HEK293 (cell line): ENCODE measurements around the gene CELF4.

ENCODE experiments used
- CTCF ChIA-PET: fragments of 350-600 bp; formaldehyde crosslinking; extraction: SDS; loops from one replicate; lab custom pipeline; 2021; ENCODE audit warnings: antibody characterized with exemption; lab: Yijun Ruan, JAX
- POLR2A ChIA-PET: fragments of 300-600 bp; formaldehyde crosslinking; extraction: SDS; loops from one replicate; lab custom pipeline; 2020; ENCODE audit warnings: antibody characterized with exemption, inconsistent platforms; lab: Yijun Ruan, JAX
- H3K27ac ChIP-seq: fragments of 200-500 bp; sonication (Bioruptor generic); 2 replicates; pipeline ENCODE4 v1.5.1; 2014; ENCODE audit warnings: low read depth, low read length, control low read depth, inconsistent platforms; ENCODE audit errors: extremely low read depth
- H3K36me3 ChIP-seq, 2 experiments: fragments of 200-500 bp in 1 of 2; sonication (Bioruptor generic) in 1 of 2; 1 replicate in 1 of 2; 2 replicates in 1 of 2; pipeline ENCODE4 v1.5.1; 2014 to 2017; ENCODE audit warnings: inconsistent platforms in 2 of 2, low read length in 2 of 2; ENCODE audit not compliant: control insufficient read depth in 2 of 2, insufficient read depth in 1 of 2
- H3K4me1 ChIP-seq: fragments of 200-500 bp; sonication (Bioruptor generic); 2 replicates; pipeline ENCODE4 v1.5.1; 2014; ENCODE audit warnings: mild to moderate bottlenecking, low read length, inconsistent platforms; ENCODE audit not compliant: control insufficient read depth, insufficient read depth
- H3K4me3 ChIP-seq: 2 replicates; pipeline ENCODE4 v1.5.1; 2011; ENCODE audit warnings: low read depth, mild to moderate bottlenecking, control low read depth, low read length, moderate library complexity
- H3K9me3 ChIP-seq: fragments of 200-500 bp; sonication (Bioruptor generic); 2 replicates; pipeline ENCODE4 v1.5.1; 2014; ENCODE audit warnings: low read depth, low read length, inconsistent platforms; ENCODE audit not compliant: control insufficient read depth, insufficient read depth
- HOXC10 ChIP-seq: sonication (generic); formaldehyde crosslinking; IDR thresholded peaks from 2 replicates; pipeline ENCODE4 v1.8.1; 2023; ENCODE audit warnings: mild to moderate bottlenecking, missing genetic modification reagents
- IKZF3 ChIP-seq: fragments of 450-650 bp; IDR thresholded peaks from 2 replicates; pipeline ENCODE4 v1.5.0; 2018; ENCODE audit warnings: missing biosample characterization, mild to moderate bottlenecking, missing genetic modification characterization, moderate library complexity
- KLF8 ChIP-seq: fragments of 450-650 bp; formaldehyde crosslinking; IDR thresholded peaks from 2 replicates; pipeline ENCODE4 v1.5.1; 2016; ENCODE audit warnings: missing biosample characterization, missing genetic modification characterization
- PRDM2 ChIP-seq: fragments of 450-650 bp; formaldehyde crosslinking; IDR thresholded peaks from 2 replicates; pipeline ENCODE4 v1.5.1; 2016; ENCODE audit warnings: missing biosample characterization, missing genetic modification characterization, borderline replicate concordance
- SETDB1 ChIP-seq: IDR thresholded peaks from one replicate; pipeline ENCODE4 v1.6.1; 2017; ENCODE audit warnings: mild to moderate bottlenecking, low read length, moderate library complexity, mixed read lengths; ENCODE audit not compliant: insufficient read length
- TRIM28 ChIP-seq: IDR thresholded peaks from 2 replicates; pipeline ENCODE4 v1.6.1; 2011; ENCODE audit warnings: low read length, control low read depth, borderline replicate concordance
- ZBTB20 ChIP-seq: fragments of 450-650 bp; formaldehyde crosslinking; IDR thresholded peaks from 2 replicates; pipeline ENCODE4 v1.5.1; 2016; ENCODE audit warnings: missing biosample characterization, missing genetic modification characterization
- ZNF221 ChIP-seq: fragments of 450-650 bp; formaldehyde crosslinking; IDR thresholded peaks from 2 replicates; pipeline ENCODE4 v1.5.1; 2017; ENCODE audit warnings: missing biosample characterization, missing genetic modification characterization, borderline replicate concordance
- ZNF248 ChIP-seq: fragments of 450-650 bp; formaldehyde crosslinking; IDR thresholded peaks from 2 replicates; pipeline ENCODE4 v1.5.1; 2017; ENCODE audit warnings: missing biosample characterization, missing genetic modification characterization
- ZNF266 ChIP-seq: fragments of 450-650 bp; formaldehyde crosslinking; IDR thresholded peaks from 2 replicates; pipeline ENCODE4 v1.5.1; 2016; ENCODE audit warnings: missing biosample characterization, missing genetic modification characterization, low read depth
- ZNF274 ChIP-seq, 2 experiments: fragments of 200-500 bp in 1 of 2; fragments of 450-650 bp in 1 of 2; sonication (Bioruptor generic) in 1 of 2; formaldehyde crosslinking in 1 of 2; IDR thresholded peaks; 2 replicates each; pipeline versions ENCODE4 v1.5.1 to v1.6.1; 2014 to 2016; ENCODE audit warnings: borderline replicate concordance in 1 of 2, inconsistent platforms in 1 of 2, low read length in 1 of 2, missing biosample characterization in 1 of 2, missing genetic modification characterization in 1 of 2
- ZNF529 ChIP-seq: fragments of 450-650 bp; formaldehyde crosslinking; IDR thresholded peaks from 2 replicates; pipeline ENCODE4 v1.5.1; 2017; ENCODE audit warnings: missing genetic modification characterization, missing biosample characterization; ENCODE audit not compliant: insufficient replicate concordance
- ZNF623 ChIP-seq: fragments of 450-650 bp; formaldehyde crosslinking; IDR thresholded peaks from 2 replicates; pipeline ENCODE4 v1.5.1; 2016; ENCODE audit warnings: missing biosample characterization, missing genetic modification characterization
- ZNF777 ChIP-seq: fragments of 450-650 bp; formaldehyde crosslinking; IDR thresholded peaks from 2 replicates; pipeline ENCODE4 v1.5.1; 2017; ENCODE audit warnings: missing biosample characterization, missing genetic modification characterization, borderline replicate concordance
- ZSCAN18 ChIP-seq: fragments of 450-650 bp; formaldehyde crosslinking; IDR thresholded peaks from 2 replicates; pipeline ENCODE4 v1.5.1; 2016; ENCODE audit warnings: missing biosample characterization, missing genetic modification characterization
- ZXDB ChIP-seq: fragments of 450-650 bp; formaldehyde crosslinking; IDR thresholded peaks from 2 replicates; pipeline ENCODE4 v1.5.1; 2016; ENCODE audit warnings: missing biosample characterization, missing genetic modification characterization
- TF ChIP-seq, protein P1 (sequence below): fragments of 450-650 bp; formaldehyde crosslinking; IDR thresholded peaks from 2 replicates; pipeline ENCODE4 v1.5.1; 2016; ENCODE audit warnings: missing biosample characterization, missing genetic modification characterization, low read depth
- TF ChIP-seq, protein P2 (sequence below): fragments of 450-650 bp; formaldehyde crosslinking; IDR thresholded peaks from 2 replicates; pipeline ENCODE4 v1.5.1; 2017; ENCODE audit warnings: missing biosample characterization, missing genetic modification characterization
- TF ChIP-seq, protein P3 (sequence below): fragments of 450-650 bp; formaldehyde crosslinking; IDR thresholded peaks from 2 replicates; pipeline ENCODE4 v1.5.1; 2016; ENCODE audit warnings: missing biosample characterization, missing genetic modification characterization
- TF ChIP-seq, protein P4 (sequence below): fragments of 450-650 bp; IDR thresholded peaks from 2 replicates; pipeline ENCODE4 v1.5.1; 2018; ENCODE audit warnings: missing biosample characterization, missing genetic modification characterization

Gene CELF4

GRCh38 chr18:37568671-37569070 lies 3.1 kb upstream of the CELF4 start (continued):
- TF ChIP-seq ZSCAN18 (tag by site-specific recombination) (no peak), ZNF221 (no peak), IKZF3 (tag by site-specific recombination) (no peak), PRDM2 (tag by site-specific recombination) (no peak), ZNF266 (tag by site-specific recombination) (no peak), ZBTB20 (tag by site-specific recombination) (no peak)
- TF ChIP-seq, protein P1, sequence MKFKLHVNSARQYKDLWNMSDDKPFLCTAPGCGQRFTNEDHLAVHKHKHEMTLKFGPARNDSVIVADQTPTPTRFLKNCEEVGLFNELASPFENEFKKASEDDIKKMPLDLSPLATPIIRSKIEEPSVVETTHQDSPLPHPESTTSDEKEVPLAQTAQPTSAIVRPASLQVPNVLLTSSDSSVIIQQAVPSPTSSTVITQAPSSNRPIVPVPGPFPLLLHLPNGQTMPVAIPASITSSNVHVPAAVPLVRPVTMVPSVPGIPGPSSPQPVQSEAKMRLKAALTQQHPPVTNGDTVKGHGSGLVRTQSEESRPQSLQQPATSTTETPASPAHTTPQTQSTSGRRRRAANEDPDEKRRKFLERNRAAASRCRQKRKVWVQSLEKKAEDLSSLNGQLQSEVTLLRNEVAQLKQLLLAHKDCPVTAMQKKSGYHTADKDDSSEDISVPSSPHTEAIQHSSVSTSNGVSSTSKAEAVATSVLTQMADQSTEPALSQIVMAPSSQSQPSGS (tag by site-specific recombination): no peak

- Histone ChIP-seq H3K9me3 (no peaks in the 10 kb centered on the region), H3K27ac (no peak overlapping the region), H3K4me3 (no peak overlapping the region), H3K36me3 (no peaks in the 10 kb centered on the region), H3K4me1 (no peaks in the 10 kb centered on the region)
- CTCF ChIA-PET: interaction anchor here (0.5 kb wide), 1 partner anchor 1114 kb away, joined by 3 read pairs; no protein-coding TSS in a partner anchor
- POLR2A ChIA-PET: no interaction called here
- TF ChIP-seq TRIM28 (no peak), ZXDB (tag by site-specific recombination) (no peak), ZNF529 (no peak), KLF8 (tag by site-specific recombination) (no peak), HOXC10 (no peak), ZNF777 (no peak), ZNF623 (tag by site-specific recombination) (no peak), ZNF248 (tag by site-specific recombination) (no peak), ZNF274 (IDR thresholded peaks at IDR 0.05; ENCODE audit: low read length) (no peak), ZNF274 (tag by site-specific recombination; IDR thresholded peaks at IDR 0.05; ENCODE audit: borderline replicate concordance) (no peak), SETDB1 (no peak)
- TF ChIP-seq, protein P2, sequence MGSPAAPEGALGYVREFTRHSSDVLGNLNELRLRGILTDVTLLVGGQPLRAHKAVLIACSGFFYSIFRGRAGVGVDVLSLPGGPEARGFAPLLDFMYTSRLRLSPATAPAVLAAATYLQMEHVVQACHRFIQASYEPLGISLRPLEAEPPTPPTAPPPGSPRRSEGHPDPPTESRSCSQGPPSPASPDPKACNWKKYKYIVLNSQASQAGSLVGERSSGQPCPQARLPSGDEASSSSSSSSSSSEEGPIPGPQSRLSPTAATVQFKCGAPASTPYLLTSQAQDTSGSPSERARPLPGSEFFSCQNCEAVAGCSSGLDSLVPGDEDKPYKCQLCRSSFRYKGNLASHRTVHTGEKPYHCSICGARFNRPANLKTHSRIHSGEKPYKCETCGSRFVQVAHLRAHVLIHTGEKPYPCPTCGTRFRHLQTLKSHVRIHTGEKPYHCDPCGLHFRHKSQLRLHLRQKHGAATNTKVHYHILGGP (tag by site-specific recombination): no peak
- TF ChIP-seq, protein P3, sequence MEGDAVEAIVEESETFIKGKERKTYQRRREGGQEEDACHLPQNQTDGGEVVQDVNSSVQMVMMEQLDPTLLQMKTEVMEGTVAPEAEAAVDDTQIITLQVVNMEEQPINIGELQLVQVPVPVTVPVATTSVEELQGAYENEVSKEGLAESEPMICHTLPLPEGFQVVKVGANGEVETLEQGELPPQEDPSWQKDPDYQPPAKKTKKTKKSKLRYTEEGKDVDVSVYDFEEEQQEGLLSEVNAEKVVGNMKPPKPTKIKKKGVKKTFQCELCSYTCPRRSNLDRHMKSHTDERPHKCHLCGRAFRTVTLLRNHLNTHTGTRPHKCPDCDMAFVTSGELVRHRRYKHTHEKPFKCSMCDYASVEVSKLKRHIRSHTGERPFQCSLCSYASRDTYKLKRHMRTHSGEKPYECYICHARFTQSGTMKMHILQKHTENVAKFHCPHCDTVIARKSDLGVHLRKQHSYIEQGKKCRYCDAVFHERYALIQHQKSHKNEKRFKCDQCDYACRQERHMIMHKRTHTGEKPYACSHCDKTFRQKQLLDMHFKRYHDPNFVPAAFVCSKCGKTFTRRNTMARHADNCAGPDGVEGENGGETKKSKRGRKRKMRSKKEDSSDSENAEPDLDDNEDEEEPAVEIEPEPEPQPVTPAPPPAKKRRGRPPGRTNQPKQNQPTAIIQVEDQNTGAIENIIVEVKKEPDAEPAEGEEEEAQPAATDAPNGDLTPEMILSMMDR: no peak
- TF ChIP-seq, protein P4, sequence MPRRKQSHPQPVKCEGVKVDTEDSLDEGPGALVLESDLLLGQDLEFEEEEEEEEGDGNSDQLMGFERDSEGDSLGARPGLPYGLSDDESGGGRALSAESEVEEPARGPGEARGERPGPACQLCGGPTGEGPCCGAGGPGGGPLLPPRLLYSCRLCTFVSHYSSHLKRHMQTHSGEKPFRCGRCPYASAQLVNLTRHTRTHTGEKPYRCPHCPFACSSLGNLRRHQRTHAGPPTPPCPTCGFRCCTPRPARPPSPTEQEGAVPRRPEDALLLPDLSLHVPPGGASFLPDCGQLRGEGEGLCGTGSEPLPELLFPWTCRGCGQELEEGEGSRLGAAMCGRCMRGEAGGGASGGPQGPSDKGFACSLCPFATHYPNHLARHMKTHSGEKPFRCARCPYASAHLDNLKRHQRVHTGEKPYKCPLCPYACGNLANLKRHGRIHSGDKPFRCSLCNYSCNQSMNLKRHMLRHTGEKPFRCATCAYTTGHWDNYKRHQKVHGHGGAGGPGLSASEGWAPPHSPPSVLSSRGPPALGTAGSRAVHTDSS (tag by site-specific recombination): no peak
Observed at GRCh38 chr18:37567994-37568359, 2.4 kb upstream of the CELF4 start.
